ENCODE data around the gene PLEKHG1. TPM values are rescaled to one million over a fixed set of nuclear protein-coding genes. Genes with fewer than 3 reads are reported as not detected.

Gene PLEKHG1
- total and polyA plus RNA-seq, 2 experiments from 2014 or later = 2.3 to 8.5 TPM

DNA sequence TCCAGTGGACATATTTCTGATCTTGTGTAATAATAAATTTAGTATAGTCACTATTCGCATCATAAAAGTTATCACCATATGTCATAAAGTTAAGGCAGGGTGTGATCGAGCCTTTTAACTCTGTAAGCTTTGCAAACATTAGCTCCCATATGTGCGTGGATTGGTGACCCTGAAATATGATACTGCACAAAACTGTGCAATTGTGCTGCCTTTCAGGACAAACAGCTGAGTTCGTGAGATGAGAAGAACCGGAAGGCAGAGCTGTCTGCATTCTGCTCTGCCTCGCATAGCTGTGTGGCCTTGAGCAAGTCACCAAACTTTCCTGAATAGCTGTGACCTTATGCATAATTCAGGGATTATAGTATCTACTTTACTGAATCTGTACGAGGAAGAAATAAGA, 3.2 kb upstream of the PLEKHG1 start:
- Histone ChIP-seq H3K27me3 (peaks cover 59% of the 10 kb centered on the region), H3K9me3 (ENCODE audit: low read depth) (no peaks in the 10 kb centered on the region), H3K27ac (no peak overlapping the region), H3K36me3 (no peaks in the 10 kb centered on the region), H3K4me1 (ENCODE audit: low read depth) (no peaks in the 10 kb centered on the region), H3K4me3 (no peak overlapping the region)
- DNase-seq (ENCODE audit: low read depth in 1 of 2, low spot score in 1 of 2) = no peak
- TF ChIP-seq, protein P1, sequence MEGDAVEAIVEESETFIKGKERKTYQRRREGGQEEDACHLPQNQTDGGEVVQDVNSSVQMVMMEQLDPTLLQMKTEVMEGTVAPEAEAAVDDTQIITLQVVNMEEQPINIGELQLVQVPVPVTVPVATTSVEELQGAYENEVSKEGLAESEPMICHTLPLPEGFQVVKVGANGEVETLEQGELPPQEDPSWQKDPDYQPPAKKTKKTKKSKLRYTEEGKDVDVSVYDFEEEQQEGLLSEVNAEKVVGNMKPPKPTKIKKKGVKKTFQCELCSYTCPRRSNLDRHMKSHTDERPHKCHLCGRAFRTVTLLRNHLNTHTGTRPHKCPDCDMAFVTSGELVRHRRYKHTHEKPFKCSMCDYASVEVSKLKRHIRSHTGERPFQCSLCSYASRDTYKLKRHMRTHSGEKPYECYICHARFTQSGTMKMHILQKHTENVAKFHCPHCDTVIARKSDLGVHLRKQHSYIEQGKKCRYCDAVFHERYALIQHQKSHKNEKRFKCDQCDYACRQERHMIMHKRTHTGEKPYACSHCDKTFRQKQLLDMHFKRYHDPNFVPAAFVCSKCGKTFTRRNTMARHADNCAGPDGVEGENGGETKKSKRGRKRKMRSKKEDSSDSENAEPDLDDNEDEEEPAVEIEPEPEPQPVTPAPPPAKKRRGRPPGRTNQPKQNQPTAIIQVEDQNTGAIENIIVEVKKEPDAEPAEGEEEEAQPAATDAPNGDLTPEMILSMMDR (IDR thresholded peaks at IDR 0.05; ENCODE audit: low read depth, low read length) = no peak

DNA sequence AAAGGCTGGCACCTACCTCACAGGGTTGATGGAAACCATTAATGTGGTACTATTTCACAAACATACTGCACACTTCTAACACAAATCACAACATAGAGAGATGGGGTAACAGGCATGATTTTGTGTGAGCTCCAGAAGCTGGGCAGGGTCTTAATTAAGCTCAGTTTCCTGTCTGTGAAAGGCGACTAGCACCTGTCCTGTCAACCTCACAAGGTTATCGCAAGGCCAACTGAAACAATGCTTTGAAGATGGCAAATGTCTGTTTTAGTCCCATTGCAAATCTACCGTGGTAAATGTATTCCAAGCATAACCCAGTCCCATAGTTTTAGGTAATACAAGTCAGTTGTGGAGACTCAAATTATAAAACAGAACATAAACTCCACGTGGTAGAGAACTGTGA, 1.3 kb upstream of the PLEKHG1 start:
- Histone ChIP-seq H3K9me3 (ENCODE audit: low read depth) (no peaks in the 10 kb centered on the region), H3K27ac (no peak overlapping the region), H3K4me1 (ENCODE audit: low read depth) (no peaks in the 10 kb centered on the region), H3K36me3 (no peaks in the 10 kb centered on the region), H3K27me3 (peaks cover 75% of the 10 kb centered on the region), H3K4me3 (no peak overlapping the region)
- no peak for DNase-seq (ENCODE audit: low read depth in 1 of 2, low spot score in 1 of 2)
- TF ChIP-seq, protein P1 (IDR thresholded peaks at IDR 0.05; ENCODE audit: low read depth, low read length) = no peak

DNA sequence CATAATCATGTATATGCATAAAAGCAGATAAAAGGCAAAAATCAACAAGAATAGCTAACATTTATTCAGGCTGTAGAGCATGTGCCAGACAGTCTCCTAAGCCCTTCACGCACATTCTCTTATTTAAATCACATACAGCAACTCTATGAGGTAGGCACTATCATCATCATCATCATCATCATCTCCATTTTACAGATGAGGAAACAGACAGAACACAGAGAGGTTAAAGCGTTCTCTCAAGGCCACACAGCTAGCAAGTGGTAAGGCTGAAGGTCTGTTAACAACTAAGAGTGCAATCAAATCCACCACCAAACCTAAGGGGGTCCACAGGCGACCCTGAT, 857 bp upstream of the PLEKHG1 start:
- no peak overlapping the region for H3K27ac ChIP-seq
- no peak overlapping the region for H3K4me3 ChIP-seq
- TF ChIP-seq, protein P1 (IDR thresholded peaks at IDR 0.05; ENCODE audit: low read depth, low read length) = no peak
- no peaks in the 10 kb centered on the region for H3K9me3 ChIP-seq (ENCODE audit: low read depth)
- no peaks in the 10 kb centered on the region for H3K36me3 ChIP-seq
- DNase-seq (ENCODE audit: low read depth in 1 of 2, low spot score in 1 of 2) = no peak
- peaks cover 77% of the 10 kb centered on the region for H3K27me3 ChIP-seq
- no peaks in the 10 kb centered on the region for H3K4me1 ChIP-seq (ENCODE audit: low read depth)

DNA sequence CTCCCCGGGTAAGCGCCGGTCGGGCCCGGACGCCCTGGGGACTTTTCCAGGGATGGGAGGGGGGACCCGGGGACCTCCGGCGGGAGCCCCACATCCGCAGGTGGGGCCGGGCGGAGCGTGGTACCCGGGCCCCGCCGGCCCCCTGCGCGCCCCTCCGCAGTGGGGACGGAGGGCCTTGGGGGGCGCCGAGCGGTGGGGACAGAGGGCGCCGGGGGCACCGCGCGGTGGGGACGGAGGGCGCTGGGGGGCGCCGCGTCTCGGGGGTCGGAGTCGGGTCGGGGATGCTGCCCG, 270 bp downstream of the PLEKHG1 start:
- peak overlapping the region; percentile 57 for H3K4me3 ChIP-seq
- H3K27ac ChIP-seq = no peak overlapping the region
- no peaks in the 10 kb centered on the region for H3K4me1 ChIP-seq (ENCODE audit: low read depth)
- H3K27me3 ChIP-seq = peaks cover 80% of the 10 kb centered on the region
- no peaks in the 10 kb centered on the region for H3K9me3 ChIP-seq (ENCODE audit: low read depth)
- no peak for DNase-seq (ENCODE audit: low read depth in 1 of 2, low spot score in 1 of 2)
- no peaks in the 10 kb centered on the region for H3K36me3 ChIP-seq
- TF ChIP-seq, protein P1 (IDR thresholded peaks at IDR 0.05; ENCODE audit: low read depth, low read length) = no peak

DNA sequence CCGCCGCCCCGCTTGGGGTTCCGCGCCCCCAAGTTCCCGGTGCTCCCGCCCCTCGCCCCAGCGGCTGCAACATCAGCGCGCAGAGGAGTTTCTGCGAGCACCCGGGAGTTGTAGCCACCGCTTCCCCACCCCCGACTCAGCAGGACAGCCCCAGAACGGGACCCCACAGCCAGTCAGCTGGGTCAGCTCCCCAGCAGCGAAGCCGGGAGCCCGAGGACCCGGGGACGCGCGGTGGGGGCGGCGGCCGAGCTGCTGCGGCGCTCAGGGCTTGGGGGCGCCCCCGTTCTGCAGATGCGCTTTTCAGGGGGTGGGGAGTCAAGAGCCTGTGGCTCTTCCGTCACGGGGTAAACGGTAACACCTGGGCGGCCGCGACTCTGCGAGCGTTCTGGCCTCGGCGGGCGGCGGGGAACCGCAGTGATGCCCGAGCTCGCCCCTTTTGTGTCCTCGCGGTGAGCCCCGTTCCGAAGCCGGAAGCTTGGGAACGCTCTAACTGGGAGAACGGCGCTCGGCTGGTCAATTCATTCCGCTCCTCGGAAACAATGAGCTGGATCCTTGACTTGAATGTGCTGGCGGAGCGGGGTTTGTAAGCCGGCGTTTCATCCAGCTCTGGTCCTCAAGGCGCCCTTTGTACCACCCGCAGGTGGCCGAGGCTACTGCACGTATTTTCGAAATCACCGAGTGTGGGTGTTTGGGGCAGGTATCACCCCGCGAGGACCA, 774 bp downstream of the PLEKHG1 start:
- Histone ChIP-seq H3K27me3 (peaks cover 80% of the 10 kb centered on the region), H3K4me3 (peak overlapping the region; percentile 57), H3K36me3 (no peaks in the 10 kb centered on the region), H3K9me3 (ENCODE audit: low read depth) (no peaks in the 10 kb centered on the region), H3K27ac (no peak overlapping the region), H3K4me1 (ENCODE audit: low read depth) (no peaks in the 10 kb centered on the region)
- TF ChIP-seq, protein P1 (IDR thresholded peaks at IDR 0.05; ENCODE audit: low read depth, low read length) = peak; percentile 38
- peak; percentile 76 to 86 for DNase-seq (ENCODE audit: low read depth in 1 of 2, low spot score in 1 of 2)

Measured in cardiac muscle cell (in vitro differentiated cells and primary cell).